ENCODE measurements around the gene TMEM91.

Gene TMEM91

DNA sequence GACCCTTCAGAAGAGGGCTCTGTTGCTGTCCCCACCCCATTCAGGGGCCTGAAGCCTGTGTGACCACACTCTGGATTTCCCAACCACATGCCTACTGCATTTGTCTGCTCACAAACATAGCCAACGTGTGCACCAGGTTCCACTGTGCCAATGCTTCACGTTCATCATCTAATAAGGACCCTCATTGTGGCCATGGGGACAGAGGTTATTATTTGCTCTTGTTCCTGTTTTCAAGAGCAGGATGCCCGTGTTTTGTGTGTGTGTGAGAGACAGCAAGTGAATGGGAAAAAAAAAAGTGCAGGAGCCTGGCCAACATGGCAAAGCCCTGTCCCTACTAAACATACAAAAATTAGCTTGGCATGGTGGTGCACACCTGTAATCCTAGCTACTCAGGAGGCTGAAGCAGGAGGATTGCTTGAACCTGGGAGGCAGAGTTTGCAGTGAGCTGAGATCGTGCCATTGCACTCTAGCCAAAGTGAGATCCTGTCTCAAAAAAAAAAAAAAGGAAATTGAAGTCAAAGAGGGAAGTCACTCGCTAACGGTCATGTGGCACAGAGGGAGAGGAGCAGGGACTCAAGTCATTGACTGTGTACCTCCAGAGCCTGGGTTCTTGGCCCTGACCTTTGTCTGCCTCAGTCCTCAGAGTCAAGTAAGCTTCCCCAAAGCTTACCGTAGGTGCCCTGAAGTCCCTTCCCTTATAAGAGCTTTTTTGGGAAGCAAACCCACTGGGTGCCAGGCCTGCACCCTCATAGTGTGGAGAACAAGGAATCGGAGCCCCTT, 44.0 kb downstream of the TMEM91 start:
- H3K36me3 ChIP-seq (ENCODE audit: control insufficient read depth in 1 of 2, insufficient read depth in 2 of 2, low read length in 2 of 2) = peaks cover 34 to 65% of the 10 kb centered on the region in 2 donors
- no peak overlapping the region for H3K4me3 ChIP-seq (ENCODE audit: low read depth in 1 of 2, low read length in 2 of 2)
- H3K27ac ChIP-seq (ENCODE audit: low read depth, low read length) = peak overlapping the region; percentile 24
- no peak overlapping the region for H3K9ac ChIP-seq (ENCODE audit: low read depth in 1 of 2, low read length in 2 of 2)
- H3K4me1 ChIP-seq (ENCODE audit: control insufficient read depth in 1 of 2, insufficient read depth in 2 of 2, low read length in 2 of 2) = peaks cover 38 to 42% of the 10 kb centered on the region in 2 donors
- H3K9me3 ChIP-seq (ENCODE audit: control insufficient read depth in 1 of 2, low read length in 2 of 2) = no peaks in the 10 kb centered on the region
- H3K27me3 ChIP-seq (ENCODE audit: control insufficient read depth in 1 of 2, insufficient read depth in 2 of 2, low read length in 2 of 2) = no peaks in the 10 kb centered on the region

DNA sequence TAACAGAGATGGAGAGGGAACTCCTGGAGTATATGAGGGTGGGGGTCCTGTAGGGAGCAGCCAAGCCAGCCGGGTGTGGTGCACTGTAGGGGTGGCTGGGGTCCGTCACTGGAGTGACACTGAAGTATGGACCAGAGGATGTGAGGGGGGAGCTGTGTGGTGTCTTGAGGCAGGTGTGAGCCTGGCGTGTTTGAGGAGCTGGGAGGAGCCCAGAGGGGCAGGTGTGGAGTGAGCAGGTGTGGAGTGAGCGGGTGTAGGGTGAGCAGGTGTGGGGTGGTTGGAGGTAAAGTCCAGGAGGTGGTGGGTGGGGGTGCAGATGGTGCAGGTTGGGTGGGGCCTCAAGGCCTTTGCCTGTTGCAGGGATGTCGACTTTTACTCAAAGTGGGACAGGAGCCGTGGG, 45.0 kb downstream of the TMEM91 start:
- peaks cover 34 to 61% of the 10 kb centered on the region in 2 donors for H3K36me3 ChIP-seq (ENCODE audit: control insufficient read depth in 1 of 2, insufficient read depth in 2 of 2, low read length in 2 of 2)
- no peak overlapping the region for H3K27ac ChIP-seq (ENCODE audit: low read depth, low read length)
- H3K4me1 ChIP-seq (ENCODE audit: control insufficient read depth in 1 of 2, insufficient read depth in 2 of 2, low read length in 2 of 2) = peaks cover 47 to 49% of the 10 kb centered on the region in 2 donors
- peak overlapping the region in 1 of 2 donors; percentile 21 for H3K4me3 ChIP-seq (ENCODE audit: low read depth in 1 of 2, low read length in 2 of 2)
- no peak overlapping the region for H3K9ac ChIP-seq (ENCODE audit: low read depth in 1 of 2, low read length in 2 of 2)
- H3K27me3 ChIP-seq (ENCODE audit: control insufficient read depth in 1 of 2, insufficient read depth in 2 of 2, low read length in 2 of 2) = no peaks in the 10 kb centered on the region
- no peaks in the 10 kb centered on the region for H3K9me3 ChIP-seq (ENCODE audit: control insufficient read depth in 1 of 2, low read length in 2 of 2)

DNA sequence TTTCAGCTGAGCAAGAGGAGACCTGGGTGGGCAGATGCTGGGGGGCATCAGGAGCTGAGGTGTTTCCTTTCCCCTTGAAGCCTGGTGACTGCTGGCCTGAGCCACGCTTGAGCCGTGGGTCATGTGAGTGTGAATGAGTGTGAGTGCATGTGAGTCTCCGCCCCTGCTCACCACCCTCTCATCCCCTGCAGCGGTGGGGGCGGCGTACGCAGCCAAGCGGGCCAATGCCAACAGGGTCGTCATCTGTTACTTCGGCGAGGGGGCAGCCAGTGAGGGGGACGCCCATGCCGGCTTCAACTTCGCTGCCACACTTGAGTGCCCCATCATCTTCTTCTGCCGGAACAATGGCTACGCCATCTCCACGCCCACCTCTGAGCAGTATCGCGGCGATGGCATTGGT, 45.6 kb downstream of the TMEM91 start:
- Histone ChIP-seq H3K36me3 (ENCODE audit: control insufficient read depth in 1 of 2, insufficient read depth in 2 of 2, low read length in 2 of 2) (peaks cover 34 to 56% of the 10 kb centered on the region in 2 donors), H3K27me3 (ENCODE audit: control insufficient read depth in 1 of 2, insufficient read depth in 2 of 2, low read length in 2 of 2) (no peaks in the 10 kb centered on the region), H3K9ac (ENCODE audit: low read depth in 1 of 2, low read length in 2 of 2) (peak overlapping the region; percentile 25 to 39), H3K27ac (ENCODE audit: low read depth, low read length) (no peak overlapping the region), H3K4me3 (ENCODE audit: low read depth in 1 of 2, low read length in 2 of 2) (peak overlapping the region in 1 of 2 donors; percentile 21), H3K4me1 (ENCODE audit: control insufficient read depth in 1 of 2, insufficient read depth in 2 of 2, low read length in 2 of 2) (peaks cover 47 to 53% of the 10 kb centered on the region in 2 donors), H3K9me3 (ENCODE audit: control insufficient read depth in 1 of 2, low read length in 2 of 2) (no peaks in the 10 kb centered on the region)

DNA sequence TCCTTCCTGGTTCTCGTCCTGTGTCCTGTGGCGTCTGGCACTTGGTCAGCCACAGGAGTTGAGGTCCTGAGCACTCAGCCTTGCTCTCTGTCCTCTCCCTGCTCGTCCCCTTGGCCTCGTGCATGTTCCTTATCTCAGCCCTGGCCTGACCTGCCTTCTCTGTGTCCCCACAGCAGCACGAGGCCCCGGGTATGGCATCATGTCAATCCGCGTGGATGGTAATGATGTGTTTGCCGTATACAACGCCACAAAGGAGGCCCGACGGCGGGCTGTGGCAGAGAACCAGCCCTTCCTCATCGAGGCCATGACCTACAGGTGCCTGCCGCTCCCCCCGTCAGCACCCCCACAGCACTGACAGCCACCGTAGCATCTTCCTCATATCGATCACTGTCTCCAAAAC, 46.1 kb downstream of the TMEM91 start:
- Histone ChIP-seq H3K4me1 (ENCODE audit: control insufficient read depth in 1 of 2, insufficient read depth in 2 of 2, low read length in 2 of 2) (peaks cover 47 to 53% of the 10 kb centered on the region in 2 donors), H3K9me3 (ENCODE audit: control insufficient read depth in 1 of 2, low read length in 2 of 2) (no peaks in the 10 kb centered on the region), H3K9ac (ENCODE audit: low read depth in 1 of 2, low read length in 2 of 2) (no peak overlapping the region), H3K4me3 (ENCODE audit: low read depth in 1 of 2, low read length in 2 of 2) (no peak overlapping the region), H3K27ac (ENCODE audit: low read depth, low read length) (no peak overlapping the region), H3K27me3 (ENCODE audit: control insufficient read depth in 1 of 2, insufficient read depth in 2 of 2, low read length in 2 of 2) (no peaks in the 10 kb centered on the region), H3K36me3 (ENCODE audit: control insufficient read depth in 1 of 2, insufficient read depth in 2 of 2, low read length in 2 of 2) (peaks cover 34 to 51% of the 10 kb centered on the region in 2 donors)

DNA sequence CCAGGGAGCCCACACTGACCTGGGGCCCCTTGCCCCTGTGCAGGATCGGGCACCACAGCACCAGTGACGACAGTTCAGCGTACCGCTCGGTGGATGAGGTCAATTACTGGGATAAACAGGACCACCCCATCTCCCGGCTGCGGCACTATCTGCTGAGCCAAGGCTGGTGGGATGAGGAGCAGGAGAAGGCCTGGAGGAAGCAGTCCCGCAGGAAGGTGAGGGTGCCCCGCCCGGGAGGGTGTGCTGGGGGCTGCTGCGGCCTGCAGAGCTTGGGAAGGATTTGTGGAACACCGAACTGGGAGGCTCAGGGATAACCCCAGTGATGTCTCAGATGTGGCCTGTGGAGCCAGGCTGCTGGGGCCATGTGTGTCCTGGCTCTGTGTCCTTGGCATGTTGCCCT, 46.6 kb downstream of the TMEM91 start:
- H3K4me3 ChIP-seq (ENCODE audit: low read depth in 1 of 2, low read length in 2 of 2) = no peak overlapping the region
- no peaks in the 10 kb centered on the region for H3K27me3 ChIP-seq (ENCODE audit: control insufficient read depth in 1 of 2, insufficient read depth in 2 of 2, low read length in 2 of 2)
- peaks cover 34 to 49% of the 10 kb centered on the region in 2 donors for H3K36me3 ChIP-seq (ENCODE audit: control insufficient read depth in 1 of 2, insufficient read depth in 2 of 2, low read length in 2 of 2)
- H3K4me1 ChIP-seq (ENCODE audit: control insufficient read depth in 1 of 2, insufficient read depth in 2 of 2, low read length in 2 of 2) = peaks cover 52 to 57% of the 10 kb centered on the region in 2 donors
- no peak overlapping the region for H3K9ac ChIP-seq (ENCODE audit: low read depth in 1 of 2, low read length in 2 of 2)
- no peaks in the 10 kb centered on the region for H3K9me3 ChIP-seq (ENCODE audit: control insufficient read depth in 1 of 2, low read length in 2 of 2)
- no peak overlapping the region for H3K27ac ChIP-seq (ENCODE audit: low read depth, low read length)

DNA sequence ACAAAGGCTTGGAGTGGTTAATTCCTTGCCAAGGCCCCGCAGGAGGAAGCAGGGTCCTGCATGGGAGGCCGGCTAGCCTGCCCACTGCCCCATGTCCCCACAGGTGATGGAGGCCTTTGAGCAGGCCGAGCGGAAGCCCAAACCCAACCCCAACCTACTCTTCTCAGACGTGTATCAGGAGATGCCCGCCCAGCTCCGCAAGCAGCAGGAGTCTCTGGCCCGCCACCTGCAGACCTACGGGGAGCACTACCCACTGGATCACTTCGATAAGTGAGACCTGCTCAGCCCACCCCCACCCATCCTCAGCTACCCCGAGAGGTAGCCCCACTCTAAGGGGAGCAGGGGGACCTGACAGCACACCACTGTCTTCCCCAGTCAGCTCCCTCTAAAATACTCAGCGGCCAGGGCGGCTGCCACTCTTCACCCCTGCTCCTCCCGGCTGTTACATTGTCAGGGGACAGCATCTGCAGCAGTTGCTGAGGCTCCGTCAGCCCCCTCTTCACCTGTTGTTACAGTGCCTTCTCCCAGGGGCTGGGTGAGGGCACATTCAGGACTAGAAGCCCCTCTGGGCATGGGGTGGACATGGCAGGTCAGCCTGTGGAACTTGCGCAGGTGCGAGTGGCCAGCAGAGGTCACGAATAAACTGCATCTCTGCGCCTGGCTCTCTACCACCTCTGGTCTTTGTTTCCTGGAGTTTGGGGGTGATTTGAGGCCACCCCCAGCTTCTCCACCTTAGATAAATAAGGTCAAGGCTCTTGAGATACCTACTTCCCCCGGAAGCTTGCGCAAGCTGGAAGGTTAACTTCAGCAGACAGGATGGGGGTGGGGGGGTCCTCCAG, 48.2 kb downstream of the TMEM91 start:
- Histone ChIP-seq H3K4me3 (ENCODE audit: low read depth in 1 of 2, low read length in 2 of 2) (peak overlapping the region; percentile 76 to 82), H3K27ac (ENCODE audit: low read depth, low read length) (peak overlapping the region; percentile 55), H3K4me1 (ENCODE audit: control insufficient read depth in 1 of 2, insufficient read depth in 2 of 2, low read length in 2 of 2) (peaks cover 63 to 69% of the 10 kb centered on the region in 2 donors), H3K27me3 (ENCODE audit: control insufficient read depth in 1 of 2, insufficient read depth in 2 of 2, low read length in 2 of 2) (no peaks in the 10 kb centered on the region), H3K9me3 (ENCODE audit: control insufficient read depth in 1 of 2, low read length in 2 of 2) (no peaks in the 10 kb centered on the region), H3K9ac (ENCODE audit: low read depth in 1 of 2, low read length in 2 of 2) (peak overlapping the region; percentile 92 to 97), H3K36me3 (ENCODE audit: control insufficient read depth in 1 of 2, insufficient read depth in 2 of 2, low read length in 2 of 2) (peaks cover 30 to 34% of the 10 kb centered on the region in 2 donors)

DNA sequence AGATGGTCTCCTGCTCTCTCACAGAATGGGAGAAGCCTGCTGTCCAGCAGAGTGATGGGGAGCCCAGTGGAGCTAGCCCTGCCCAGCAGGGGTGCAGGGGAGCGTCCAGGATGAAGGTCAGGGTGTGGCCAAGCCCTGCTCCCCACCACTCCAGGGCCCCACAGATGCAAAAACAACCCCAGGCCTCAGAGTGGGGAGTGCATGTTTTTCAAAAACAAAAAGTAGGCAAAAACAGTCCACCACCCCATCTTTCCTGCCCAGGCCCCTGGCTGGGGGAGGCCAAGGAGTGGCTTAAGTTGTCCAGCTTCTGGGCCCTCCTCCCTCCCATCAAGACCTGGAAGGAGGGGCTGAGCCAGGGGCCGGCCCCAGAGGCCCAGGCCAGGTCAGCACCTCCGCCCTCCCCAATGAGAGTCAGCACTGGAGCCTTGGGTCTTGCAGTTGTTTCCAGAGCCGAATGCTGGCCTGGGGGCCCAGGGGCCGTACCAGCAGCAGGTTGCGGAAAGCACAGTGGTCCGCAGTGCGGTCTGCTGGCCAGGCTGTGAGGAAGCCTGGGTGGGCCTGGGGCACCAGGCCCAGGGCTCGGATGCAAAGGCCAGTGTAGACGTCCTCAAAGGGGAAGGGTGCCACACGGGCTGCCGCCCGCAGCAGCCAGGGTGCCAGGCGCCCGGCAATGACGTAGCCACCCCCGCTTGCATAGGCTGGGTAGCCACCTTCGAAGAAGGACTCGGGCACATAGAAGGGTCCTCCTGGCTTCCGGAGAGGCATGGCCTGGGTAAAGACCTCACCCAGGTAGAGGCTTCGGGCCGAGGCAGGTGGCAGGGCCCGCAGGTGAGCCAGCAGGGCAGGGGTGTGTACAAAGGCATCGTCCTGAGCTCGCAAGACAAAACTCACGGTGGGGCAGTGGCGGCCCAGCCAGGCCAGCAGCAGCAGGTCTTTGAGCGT, 49.1 kb downstream of the TMEM91 start:
- Histone ChIP-seq H3K27me3 (ENCODE audit: control insufficient read depth in 1 of 2, insufficient read depth in 2 of 2, low read length in 2 of 2) (no peaks in the 10 kb centered on the region), H3K4me3 (ENCODE audit: low read depth in 1 of 2, low read length in 2 of 2) (peak overlapping the region; percentile 76 to 82), H3K36me3 (ENCODE audit: control insufficient read depth in 1 of 2, insufficient read depth in 2 of 2, low read length in 2 of 2) (peaks cover 26 to 30% of the 10 kb centered on the region in 2 donors)

DNA sequence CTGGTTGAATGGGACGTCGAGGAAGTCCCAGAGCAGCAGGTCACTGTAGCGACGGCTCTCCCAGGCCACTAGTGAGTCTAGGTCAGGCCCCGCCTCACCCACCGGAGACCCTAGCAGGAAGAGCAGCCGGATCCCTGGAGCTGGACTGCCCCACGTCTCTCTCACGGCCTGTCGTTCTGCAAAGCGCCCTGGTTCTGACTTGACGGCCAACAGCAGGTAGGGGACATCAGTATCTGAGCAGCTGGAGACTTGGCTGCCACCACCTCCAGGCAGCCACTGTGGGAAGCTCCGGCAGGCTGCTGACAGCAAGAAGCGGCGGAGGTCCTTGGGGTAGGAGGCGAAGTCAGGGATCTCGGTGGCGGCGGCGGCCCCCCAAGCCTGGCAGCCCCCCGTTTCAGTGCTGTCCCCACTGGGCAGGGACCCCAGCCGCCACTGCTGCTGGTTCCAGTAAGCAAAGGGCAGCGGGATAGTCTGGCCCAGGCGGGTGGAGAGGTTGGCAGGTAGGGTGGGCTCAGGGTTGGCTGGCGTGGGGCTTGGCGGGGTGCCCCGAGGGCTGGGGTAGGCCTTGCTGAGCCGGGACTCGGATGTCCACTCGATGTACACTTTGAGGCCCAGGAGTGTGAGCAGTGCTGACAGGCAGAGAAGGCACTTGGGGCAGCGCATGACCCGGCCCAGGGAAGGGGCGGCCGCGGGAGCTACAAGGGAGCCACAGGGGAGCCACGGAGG, 49.9 kb downstream of the TMEM91 start:
- Histone ChIP-seq H3K9me3 (ENCODE audit: control insufficient read depth in 1 of 2, low read length in 2 of 2) (no peaks in the 10 kb centered on the region), H3K36me3 (ENCODE audit: control insufficient read depth in 1 of 2, insufficient read depth in 2 of 2, low read length in 2 of 2) (peaks cover 25 to 31% of the 10 kb centered on the region in 2 donors), H3K27ac (ENCODE audit: low read depth, low read length) (peak overlapping the region; percentile 55), H3K27me3 (ENCODE audit: control insufficient read depth in 1 of 2, insufficient read depth in 2 of 2, low read length in 2 of 2) (no peaks in the 10 kb centered on the region), H3K4me3 (ENCODE audit: low read depth in 1 of 2, low read length in 2 of 2) (peak overlapping the region; percentile 76 to 82), H3K9ac (ENCODE audit: low read depth in 1 of 2, low read length in 2 of 2) (peak overlapping the region; percentile 92 to 97), H3K4me1 (ENCODE audit: control insufficient read depth in 1 of 2, insufficient read depth in 2 of 2, low read length in 2 of 2) (peaks cover 54 to 60% of the 10 kb centered on the region in 2 donors)

More for the DNA sequence above, 49.1 kb downstream of the TMEM91 start:
- peak overlapping the region; percentile 55 for H3K27ac ChIP-seq (ENCODE audit: low read depth, low read length)
- H3K9me3 ChIP-seq (ENCODE audit: control insufficient read depth in 1 of 2, low read length in 2 of 2) = no peaks in the 10 kb centered on the region
- H3K9ac ChIP-seq (ENCODE audit: low read depth in 1 of 2, low read length in 2 of 2) = peak overlapping the region; percentile 92 to 97
- peaks cover 62 to 69% of the 10 kb centered on the region in 2 donors for H3K4me1 ChIP-seq (ENCODE audit: control insufficient read depth in 1 of 2, insufficient read depth in 2 of 2, low read length in 2 of 2)
